HG02840 (cell line): ENCODE measurements around the gene HLA-E.

Experiments
- ATAC-seq: cut with Tn5 transposase; IDR thresholded peaks from one replicate; pipeline ENCODE4 v1.9.1; 2021; ENCODE audit warnings: mild to moderate bottlenecking, moderate library complexity, moderate number of reproducible peaks; ENCODE audit not compliant: unreplicated experiment, low FRiP score

HLA-E gene

GRCh38 chr6:30533460-30534294, 44.4 kb downstream of the HLA-E start:
- ATAC-seq = no peak

- no peak for ATAC-seq
Observed at GRCh38 chr6:30537931-30538330, 48.6 kb downstream of the HLA-E start.

- no peak for ATAC-seq
Observed at GRCh38 chr6:30541515-30542403, 52.5 kb downstream of the HLA-E start.

- no peak for ATAC-seq
Observed at GRCh38 chr6:30542404-30542725, 53.1 kb downstream of the HLA-E start.

GRCh38 chr6:30542915-30543314, 53.6 kb downstream of the HLA-E start:
- no peak for ATAC-seq
